Upper lobe of right lung (tissue), 1 donor: Measurements from ENCODE around the gene FNIP2. TPM values are rescaled to one million over a fixed set of nuclear protein-coding genes. Genes with fewer than 3 reads are reported as not detected.
"Not testable (repeated sequence)": the region's sequence is repeated elsewhere in the genome, so short reads cannot be mapped to it uniquely, and the experiment has no call there.

Source experiments
- ATAC-seq: fragments of 200-7000 bp; cut with Tn5 transposase; one replicate; pipeline ENCODE4 v1.9.1; 2020; ENCODE audit warnings: mild to moderate bottlenecking, moderate library complexity
- DNase-seq: peaks from one replicate; pipeline ENCODE4 v3.0.0-alpha.2; 2020
- H3K27ac ChIP-seq: fragments of 200-600 bp; one replicate; pipeline ENCODE4 v1.8.0; 2022
- H3K27me3 ChIP-seq: fragments of 200-600 bp; one replicate; pipeline ENCODE4 v1.8.0; 2022; ENCODE audit warnings: mild to moderate bottlenecking
- H3K36me3 ChIP-seq: fragments of 200-600 bp; one replicate; pipeline ENCODE4 v1.8.0; 2022
- H3K4me1 ChIP-seq: fragments of 200-600 bp; one replicate; pipeline ENCODE4 v1.8.0; 2022
- H3K4me3 ChIP-seq: fragments of 200-600 bp; one replicate; pipeline ENCODE4 v1.8.0; 2022; ENCODE audit warnings: mild to moderate bottlenecking
- H3K9me3 ChIP-seq: fragments of 200-600 bp; one replicate; pipeline ENCODE4 v1.8.0; 2022
- intact Hi-C: fragments of 100-400 bp; cut with DNase I; formaldehyde crosslinking; loops from one replicate; pipeline ENCODE4 v1.11.0; 2022
- total RNA-seq: library from RNA; stranded (reverse); fragmentation: NEBNext Ultra II Directional; extraction: Animal tissue kit (Norgen Biotek cat#: 25700); gene quantifications from one replicate; pipeline ENCODE4 v1.2.1, GENCODE V29; 2021
- TF ChIP-seq, protein P1 (sequence below): fragments of 200-600 bp; IDR thresholded peaks from one replicate; pipeline ENCODE4 v1.8.0; 2022; ENCODE audit warnings: antibody characterized with exemption
- donor health status: DM: no; HTN: yes; CAD: no; lungs with severe emphysema.

The FNIP2 gene
- total RNA-seq, 1 donor from 2014 or later, result 98.4 TPM

DNA sequence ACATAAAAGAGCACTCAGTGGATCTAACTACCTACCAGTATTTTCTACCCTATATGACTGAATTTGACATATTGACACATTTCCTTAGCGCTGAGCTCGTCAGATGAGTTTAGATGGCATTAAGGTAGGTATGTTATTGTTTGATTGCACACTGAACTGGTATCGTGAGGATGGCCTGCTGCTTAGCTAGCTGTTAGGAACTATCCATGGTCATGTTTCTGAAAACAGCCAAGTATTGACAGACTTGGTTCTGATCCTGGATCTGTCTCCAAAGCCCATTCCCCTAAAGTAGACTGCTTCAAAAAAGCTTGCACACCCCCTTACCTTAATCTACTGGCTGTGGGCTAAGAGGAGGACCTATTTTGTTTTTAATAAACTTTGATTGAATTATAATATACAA lies 32.9 kb downstream of the FNIP2 start:
- Histone ChIP-seq H3K27me3 (no peaks in the 10 kb centered on the region), H3K36me3 (no peaks in the 10 kb centered on the region), H3K4me1 (no peaks in the 10 kb centered on the region), H3K27ac (no peak overlapping the region), H3K9me3 (no peaks in the 10 kb centered on the region), H3K4me3 (no peak overlapping the region)
- DNase-seq, result no peak
- TF ChIP-seq, protein P1, sequence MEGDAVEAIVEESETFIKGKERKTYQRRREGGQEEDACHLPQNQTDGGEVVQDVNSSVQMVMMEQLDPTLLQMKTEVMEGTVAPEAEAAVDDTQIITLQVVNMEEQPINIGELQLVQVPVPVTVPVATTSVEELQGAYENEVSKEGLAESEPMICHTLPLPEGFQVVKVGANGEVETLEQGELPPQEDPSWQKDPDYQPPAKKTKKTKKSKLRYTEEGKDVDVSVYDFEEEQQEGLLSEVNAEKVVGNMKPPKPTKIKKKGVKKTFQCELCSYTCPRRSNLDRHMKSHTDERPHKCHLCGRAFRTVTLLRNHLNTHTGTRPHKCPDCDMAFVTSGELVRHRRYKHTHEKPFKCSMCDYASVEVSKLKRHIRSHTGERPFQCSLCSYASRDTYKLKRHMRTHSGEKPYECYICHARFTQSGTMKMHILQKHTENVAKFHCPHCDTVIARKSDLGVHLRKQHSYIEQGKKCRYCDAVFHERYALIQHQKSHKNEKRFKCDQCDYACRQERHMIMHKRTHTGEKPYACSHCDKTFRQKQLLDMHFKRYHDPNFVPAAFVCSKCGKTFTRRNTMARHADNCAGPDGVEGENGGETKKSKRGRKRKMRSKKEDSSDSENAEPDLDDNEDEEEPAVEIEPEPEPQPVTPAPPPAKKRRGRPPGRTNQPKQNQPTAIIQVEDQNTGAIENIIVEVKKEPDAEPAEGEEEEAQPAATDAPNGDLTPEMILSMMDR, result no peak
- no peak for ATAC-seq
- intact Hi-C loops, result no loop called here

DNA sequence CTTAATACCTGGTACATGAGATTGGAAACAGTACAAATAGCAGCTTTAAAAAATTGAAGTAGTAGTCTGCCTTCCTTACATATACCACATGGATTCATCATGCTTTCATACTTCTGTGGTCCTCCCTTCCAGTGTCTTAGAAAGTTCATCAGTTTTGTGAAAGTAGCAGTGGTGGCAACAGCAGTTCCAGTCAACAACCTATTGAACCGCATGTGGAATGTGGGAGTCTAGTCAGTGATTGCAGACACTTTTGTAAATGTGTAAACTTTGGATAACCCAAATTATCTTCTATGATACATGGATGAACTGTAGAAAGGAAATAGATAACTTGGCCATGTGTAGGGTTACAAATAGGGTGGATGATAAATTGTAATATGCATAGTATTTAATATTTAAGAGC lies 34.1 kb downstream of the FNIP2 start:
- no peaks in the 10 kb centered on the region for H3K9me3 ChIP-seq
- H3K27me3 ChIP-seq, result no peaks in the 10 kb centered on the region
- TF ChIP-seq, protein P1, result no peak
- intact Hi-C loops, result no loop called here
- no peak overlapping the region for H3K4me3 ChIP-seq
- no peaks in the 10 kb centered on the region for H3K36me3 ChIP-seq
- ATAC-seq, result no peak
- peaks cover 4% of the 10 kb centered on the region for H3K4me1 ChIP-seq
- no peak for DNase-seq
- no peak overlapping the region for H3K27ac ChIP-seq

DNA sequence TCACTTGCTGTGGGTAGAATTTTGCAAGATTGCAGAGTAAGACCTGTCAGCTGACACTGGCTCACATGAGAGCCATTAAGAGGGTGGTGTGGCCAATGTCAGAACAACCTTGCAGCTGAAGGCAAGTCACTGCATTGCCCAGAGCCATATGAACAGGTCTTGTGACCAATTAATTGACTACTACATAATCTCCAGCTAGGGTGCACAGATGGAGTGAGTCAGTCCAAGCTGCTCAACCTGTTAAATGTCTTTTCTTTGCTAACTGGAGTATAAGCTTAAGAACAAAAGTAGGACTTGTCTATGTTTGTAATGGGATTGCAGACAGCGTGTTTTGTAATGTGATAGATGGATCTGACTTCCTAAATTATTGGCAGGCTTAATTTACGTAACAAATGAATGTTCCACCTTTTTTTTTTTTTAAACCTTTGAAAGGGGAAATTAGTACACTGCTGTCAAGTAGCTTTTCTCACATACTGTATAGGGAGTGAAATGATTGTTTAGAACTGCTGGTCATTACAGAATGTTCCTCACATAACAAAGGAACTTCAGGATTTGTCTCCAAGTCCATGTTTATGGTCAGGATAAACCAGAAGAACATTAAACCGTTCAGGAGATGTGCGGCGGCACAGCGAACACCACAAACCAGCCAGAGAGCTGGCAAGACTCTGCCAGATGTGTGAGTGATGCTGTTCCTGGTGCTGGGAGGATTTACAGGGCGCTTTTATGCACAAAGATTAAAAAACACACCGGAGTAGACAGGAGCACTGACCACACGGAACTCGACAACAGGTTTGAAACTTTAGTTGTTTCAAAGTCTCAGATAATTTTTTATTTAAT lies 37.0 kb downstream of the FNIP2 start:
- peaks cover 30% of the 10 kb centered on the region for H3K4me1 ChIP-seq
- peak; percentile 82 for ATAC-seq

DNA sequence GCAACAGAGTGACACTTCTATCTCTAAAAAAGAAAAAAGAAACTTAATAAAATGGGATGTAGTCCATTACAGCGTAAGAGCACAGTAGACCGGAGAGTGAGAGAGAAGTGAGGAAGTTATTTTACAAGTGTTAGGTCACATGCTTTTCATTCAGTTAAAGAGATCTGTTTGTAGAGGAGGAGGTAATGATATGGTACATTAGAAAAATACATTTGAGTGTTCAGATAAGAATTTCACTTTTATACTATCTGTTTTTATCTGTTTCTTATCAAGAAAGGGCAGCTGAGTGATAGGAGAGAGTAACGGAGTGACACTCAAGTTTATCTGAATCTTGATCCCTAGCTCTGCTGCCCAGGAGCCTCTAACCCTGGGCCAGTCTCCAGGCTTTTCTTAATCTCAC lies 38.9 kb downstream of the FNIP2 start:
- ATAC-seq (no peak), DNase-seq (no peak)
- TF ChIP-seq, protein P1, result no peak
- Histone ChIP-seq H3K27ac (peak overlapping the region; percentile 34), H3K4me1 (peaks cover 49% of the 10 kb centered on the region), H3K4me3 (peak overlapping the region; percentile 29), H3K36me3 (no peaks in the 10 kb centered on the region), H3K9me3 (no peaks in the 10 kb centered on the region), H3K27me3 (no peaks in the 10 kb centered on the region)
- intact Hi-C loops, result no loop called here

More for the DNA sequence above, 37.0 kb downstream of the FNIP2 start:
- TF ChIP-seq, protein P1, result no peak
- no peak for DNase-seq
- H3K9me3 ChIP-seq, result no peaks in the 10 kb centered on the region
- H3K27me3 ChIP-seq, result no peaks in the 10 kb centered on the region
- H3K27ac ChIP-seq, result peak overlapping the region; percentile 34
- peak overlapping the region; percentile 29 for H3K4me3 ChIP-seq
- intact Hi-C loops, result no loop called here
- H3K36me3 ChIP-seq, result no peaks in the 10 kb centered on the region

DNA sequence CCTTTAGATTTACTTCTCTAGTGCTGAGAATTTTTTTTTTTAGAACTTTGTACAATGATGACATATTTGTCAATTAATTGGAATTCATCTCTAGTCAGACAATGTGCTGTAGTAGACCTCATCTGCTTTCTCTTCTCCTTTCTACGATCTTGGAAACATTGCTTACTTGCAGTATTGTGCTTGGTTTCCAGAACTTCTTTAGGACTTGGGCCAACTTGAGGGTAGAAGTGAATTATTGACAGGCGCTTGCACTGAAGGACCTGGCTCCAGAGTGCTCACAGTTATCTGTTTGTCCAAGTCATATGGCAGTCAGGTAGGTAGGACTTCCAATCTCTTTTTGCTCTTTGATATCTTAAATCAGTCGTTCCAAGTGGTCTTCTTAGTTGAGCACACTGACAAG lies 39.6 kb downstream of the FNIP2 start:
- Histone ChIP-seq H3K36me3 (no peaks in the 10 kb centered on the region), H3K4me3 (peak overlapping the region; percentile 29), H3K4me1 (peaks cover 56% of the 10 kb centered on the region), H3K9me3 (no peaks in the 10 kb centered on the region), H3K27ac (peak overlapping the region; percentile 34), H3K27me3 (no peaks in the 10 kb centered on the region)
- intact Hi-C loops, result no loop called here
- DNase-seq, result no peak
- TF ChIP-seq, protein P1, result no peak
- no peak for ATAC-seq

DNA sequence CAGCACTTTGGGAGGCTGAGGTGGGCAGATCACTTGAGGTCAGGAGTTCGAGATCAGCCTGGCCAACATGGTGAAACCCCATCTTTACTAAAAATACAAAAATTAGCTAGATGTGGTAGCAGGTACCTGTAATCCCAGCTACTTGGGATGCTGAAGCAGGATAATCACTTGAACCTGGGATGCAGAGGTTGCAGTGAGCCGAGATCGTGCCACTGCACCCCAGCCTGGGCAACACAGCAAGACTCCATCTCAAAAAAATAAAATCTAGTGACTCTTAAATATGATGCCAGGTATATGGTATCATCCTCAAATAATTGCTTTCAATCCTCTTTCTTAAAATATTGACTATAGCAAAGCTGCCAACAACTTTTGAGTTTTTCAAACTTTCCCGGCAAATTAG lies 40.4 kb downstream of the FNIP2 start:
- DNase-seq, H3K4me3 ChIP-seq, intact Hi-C loops, H3K27me3 ChIP-seq, ATAC-seq, H3K9me3 ChIP-seq, H3K36me3 ChIP-seq: not testable (repeated sequence)
- peak overlapping the region; percentile 58 for H3K27ac ChIP-seq
- peaks cover 64% of the 10 kb centered on the region for H3K4me1 ChIP-seq
